Measurements from ENCODE around the gene DOK3.

DOK3 gene

DNA sequence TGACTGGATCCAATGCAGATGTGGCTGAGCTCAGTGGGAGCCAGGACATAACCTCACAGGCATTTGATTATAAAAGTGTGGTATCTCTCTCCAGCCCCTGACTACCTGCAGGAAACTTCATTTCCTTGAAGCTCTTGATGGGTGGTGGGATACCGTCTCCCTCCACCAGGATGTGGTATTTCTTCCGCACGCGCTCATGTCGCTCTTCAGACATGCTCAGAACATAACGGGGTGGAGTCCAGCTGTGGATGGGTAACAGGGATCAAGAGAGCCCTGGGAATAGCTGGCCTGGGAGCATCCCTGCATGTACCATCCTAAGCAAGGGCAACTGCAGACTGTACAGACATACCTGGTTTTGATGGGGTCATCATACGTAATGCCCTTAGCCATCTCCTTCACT lies 6.0 kb upstream of the DOK3 start:
- H3K27ac ChIP-seq: peak overlapping the region; percentile 91; the same call in 1 of the 2 replicates
- POLR2A ChIA-PET (ENCODE audit: low non-redundant PET): no interaction called here
- no peak for DNase-seq (ENCODE audit: low spot score)
- TF ChIP-seq, protein P1, sequence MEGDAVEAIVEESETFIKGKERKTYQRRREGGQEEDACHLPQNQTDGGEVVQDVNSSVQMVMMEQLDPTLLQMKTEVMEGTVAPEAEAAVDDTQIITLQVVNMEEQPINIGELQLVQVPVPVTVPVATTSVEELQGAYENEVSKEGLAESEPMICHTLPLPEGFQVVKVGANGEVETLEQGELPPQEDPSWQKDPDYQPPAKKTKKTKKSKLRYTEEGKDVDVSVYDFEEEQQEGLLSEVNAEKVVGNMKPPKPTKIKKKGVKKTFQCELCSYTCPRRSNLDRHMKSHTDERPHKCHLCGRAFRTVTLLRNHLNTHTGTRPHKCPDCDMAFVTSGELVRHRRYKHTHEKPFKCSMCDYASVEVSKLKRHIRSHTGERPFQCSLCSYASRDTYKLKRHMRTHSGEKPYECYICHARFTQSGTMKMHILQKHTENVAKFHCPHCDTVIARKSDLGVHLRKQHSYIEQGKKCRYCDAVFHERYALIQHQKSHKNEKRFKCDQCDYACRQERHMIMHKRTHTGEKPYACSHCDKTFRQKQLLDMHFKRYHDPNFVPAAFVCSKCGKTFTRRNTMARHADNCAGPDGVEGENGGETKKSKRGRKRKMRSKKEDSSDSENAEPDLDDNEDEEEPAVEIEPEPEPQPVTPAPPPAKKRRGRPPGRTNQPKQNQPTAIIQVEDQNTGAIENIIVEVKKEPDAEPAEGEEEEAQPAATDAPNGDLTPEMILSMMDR (conservative IDR thresholded peaks at IDR 0.05; ENCODE audit: low read depth): no peak
- CTCF ChIA-PET: interaction anchor here (0.6 to 2.4 kb wide), 4 partner anchors 9 to 17 kb away, joined by 3 to 21 read pairs (median 4); no protein-coding TSS in a partner anchor

DNA sequence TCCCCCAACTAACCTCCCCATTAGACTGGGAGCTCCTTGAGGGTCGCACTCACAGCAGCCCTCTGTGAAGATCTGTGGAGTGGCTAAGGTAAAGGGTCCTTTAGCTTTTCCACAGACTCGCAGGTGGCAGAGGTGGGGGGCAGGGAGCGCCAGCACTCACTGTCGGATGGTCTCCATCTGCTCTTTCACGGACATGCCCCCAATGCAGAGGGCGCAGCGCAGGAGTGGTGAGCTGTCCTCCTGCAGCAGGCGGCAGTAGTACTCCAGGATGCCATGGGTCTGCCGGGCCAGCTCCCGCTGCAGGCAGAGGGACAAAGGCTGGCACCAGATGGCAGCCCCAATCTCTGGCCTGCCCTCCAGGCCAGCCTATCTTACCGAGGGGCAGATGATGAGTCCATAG lies 4.9 kb upstream of the DOK3 start:
- ChIA-PET POLR2A (ENCODE audit: low non-redundant PET) (no interaction called here), CTCF (interaction anchor here (1.0 kb wide), 1 partner anchor 13 kb away, joined by 8 read pairs; no protein-coding TSS in a partner anchor)
- TF ChIP-seq, protein P1 (conservative IDR thresholded peaks at IDR 0.05; ENCODE audit: low read depth): no peak
- DNase-seq (ENCODE audit: low spot score): no peak
- peak overlapping the region; percentile 2; the same call in 1 of the 2 replicates for H3K27ac ChIP-seq

DNA sequence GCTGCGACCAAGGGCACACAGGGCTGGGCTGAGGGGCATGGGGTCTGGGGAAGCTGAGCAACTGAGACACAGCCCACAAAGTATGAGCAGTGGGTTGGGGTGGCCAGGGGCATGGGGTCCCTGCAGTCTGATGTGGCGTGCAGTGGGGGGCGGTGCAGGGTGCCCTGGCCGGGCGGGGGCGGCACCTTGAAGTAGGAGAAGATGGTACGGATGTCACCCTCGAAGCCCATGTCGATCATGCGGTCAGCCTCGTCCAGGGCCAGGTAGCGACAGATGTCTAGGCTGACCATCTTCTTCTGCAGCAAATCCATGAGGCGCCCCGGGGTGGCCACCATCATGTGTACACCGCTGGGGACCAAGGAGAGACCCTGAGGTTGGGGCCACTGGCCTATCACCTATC lies 3.9 kb upstream of the DOK3 start:
- peak overlapping the region; percentile 2; the same call in 1 of the 2 replicates for H3K27ac ChIP-seq
- no peak for DNase-seq (ENCODE audit: low spot score)
- POLR2A ChIA-PET (ENCODE audit: low non-redundant PET): no interaction called here
- CTCF ChIA-PET: interaction anchor here (0.6 kb wide), 1 partner anchor 57 kb away, joined by 5 read pairs; no protein-coding TSS in a partner anchor
- TF ChIP-seq, protein P1 (conservative IDR thresholded peaks at IDR 0.05; ENCODE audit: low read depth): no peak

DNA sequence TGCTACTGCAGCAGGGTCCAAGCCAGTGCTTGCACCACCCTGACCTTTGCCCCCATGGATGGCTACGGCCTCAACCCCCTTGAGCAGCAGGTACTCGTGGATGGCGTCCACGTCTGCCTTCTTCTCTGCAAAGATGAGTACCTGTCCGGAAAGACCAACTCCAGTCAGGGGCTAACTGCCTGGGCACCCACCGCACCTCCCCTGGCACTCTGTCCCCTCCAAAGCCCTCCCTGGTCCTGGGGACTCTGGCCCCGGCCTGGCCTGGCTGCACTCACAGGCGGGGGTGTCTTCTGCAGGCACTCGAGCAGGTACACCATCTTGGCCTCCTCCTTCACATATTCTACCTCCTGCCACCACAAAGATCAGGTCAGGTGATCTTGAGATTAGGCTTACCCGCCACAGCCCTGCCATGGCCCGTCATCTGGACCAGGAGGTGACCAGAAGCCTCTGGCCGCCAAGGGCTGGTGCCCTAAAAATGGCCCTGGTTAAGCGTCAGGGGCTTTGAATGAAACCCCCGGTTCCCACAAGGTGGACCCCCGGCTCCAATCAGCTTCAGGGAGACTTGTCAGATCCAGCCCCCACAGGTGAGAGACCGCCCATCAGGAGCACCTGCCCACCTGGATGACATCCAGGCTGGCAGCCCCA lies 3.2 kb upstream of the DOK3 start:
- CTCF ChIA-PET: no interaction called here
- POLR2A ChIA-PET (ENCODE audit: low non-redundant PET): no interaction called here
- DNase-seq (ENCODE audit: low spot score): no peak
- no peak overlapping the region for H3K27ac ChIP-seq
- TF ChIP-seq, protein P1 (conservative IDR thresholded peaks at IDR 0.05; ENCODE audit: low read depth): no peak

DNA sequence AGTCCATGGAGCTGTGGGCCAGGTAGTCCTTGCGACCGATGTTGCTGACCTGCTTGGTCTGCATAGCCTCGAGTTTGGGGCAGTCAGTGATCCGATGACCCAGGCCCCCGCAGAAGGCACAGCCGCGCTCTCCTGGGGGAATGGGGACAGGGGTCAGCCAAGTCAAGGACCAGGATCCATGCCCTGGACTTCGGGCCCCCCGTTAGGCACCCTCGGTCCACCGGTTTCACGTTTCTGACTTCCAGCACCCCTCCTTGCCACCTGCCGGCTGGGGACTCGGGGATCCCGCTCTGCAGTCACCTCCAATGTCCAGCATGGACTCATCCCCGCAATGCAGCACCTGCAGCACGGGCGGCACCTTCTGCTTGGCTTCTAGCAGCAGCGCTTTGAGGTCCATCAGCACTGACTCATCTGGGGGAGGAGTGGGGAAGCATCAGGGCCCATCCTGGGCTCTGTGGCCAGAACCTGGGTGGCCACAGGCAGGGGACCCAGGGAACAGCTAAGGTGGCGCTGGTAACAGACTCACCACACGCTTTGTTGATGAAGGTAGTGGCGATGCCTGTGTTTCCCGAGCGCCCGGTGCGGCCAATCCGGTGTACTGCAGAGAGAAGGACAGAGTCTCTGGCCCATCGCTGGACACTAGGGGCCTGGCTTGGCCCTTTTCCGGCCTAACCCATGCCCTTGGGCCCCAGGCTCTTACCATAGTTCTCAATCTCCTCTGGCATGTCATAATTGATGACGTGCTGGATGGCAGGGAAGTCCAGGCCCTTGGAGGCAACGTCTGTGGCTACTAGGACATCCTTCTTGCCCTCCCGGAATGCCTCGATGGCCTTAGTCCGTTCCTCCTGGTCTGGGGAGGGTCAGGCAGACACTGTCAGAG lies 2.4 kb upstream of the DOK3 start:
- TF ChIP-seq, protein P1 (conservative IDR thresholded peaks at IDR 0.05; ENCODE audit: low read depth): no peak
- peak overlapping the region; percentile 33 for H3K27ac ChIP-seq
- POLR2A ChIA-PET (ENCODE audit: low non-redundant PET): no interaction called here
- CTCF ChIA-PET: interaction anchor here (2.5 kb wide), 1 partner anchor 11 kb away, joined by 13 read pairs; no protein-coding TSS in a partner anchor
- DNase-seq (ENCODE audit: low spot score): no peak

DNA sequence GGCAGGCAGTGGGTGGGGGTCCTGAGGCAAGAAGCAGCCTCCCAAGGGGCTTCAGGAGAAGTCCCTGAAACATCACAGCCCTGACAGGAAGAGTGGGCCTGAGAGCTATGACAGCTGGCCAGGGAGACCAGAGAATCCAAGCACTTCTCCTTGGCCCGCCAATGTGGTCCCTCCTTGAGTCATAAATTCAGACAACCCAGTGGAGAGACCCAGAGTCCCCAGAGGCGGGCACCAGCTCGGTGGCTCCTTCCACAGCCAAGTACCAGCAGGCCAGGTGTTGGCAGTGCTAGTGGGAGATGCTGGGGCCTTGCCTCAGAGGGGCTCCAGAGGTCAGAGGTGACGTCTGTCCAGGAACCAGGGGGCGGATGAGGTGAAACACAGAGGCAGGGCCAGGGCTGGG lies 1.6 kb upstream of the DOK3 start:
- TF ChIP-seq, protein P1 (conservative IDR thresholded peaks at IDR 0.05; ENCODE audit: low read depth): no peak
- DNase-seq (ENCODE audit: low spot score): no peak
- POLR2A ChIA-PET (ENCODE audit: low non-redundant PET): no interaction called here
- peak overlapping the region; percentile 33 for H3K27ac ChIP-seq
- CTCF ChIA-PET: interaction anchor here (0.6 to 2.5 kb wide), 2 partner anchors 10 to 50 kb away, joined by 3 to 13 read pairs; no protein-coding TSS in a partner anchor
